Measurements from ENCODE around the gene LMAN2L. TPM values are rescaled to one million over a fixed set of nuclear protein-coding genes. Genes with fewer than 3 reads are reported as not detected.

LMAN2L gene
- total and polyA plus RNA-seq, 12 donors: 11.0 to 31.4 (median 18.8) TPM

DNA sequence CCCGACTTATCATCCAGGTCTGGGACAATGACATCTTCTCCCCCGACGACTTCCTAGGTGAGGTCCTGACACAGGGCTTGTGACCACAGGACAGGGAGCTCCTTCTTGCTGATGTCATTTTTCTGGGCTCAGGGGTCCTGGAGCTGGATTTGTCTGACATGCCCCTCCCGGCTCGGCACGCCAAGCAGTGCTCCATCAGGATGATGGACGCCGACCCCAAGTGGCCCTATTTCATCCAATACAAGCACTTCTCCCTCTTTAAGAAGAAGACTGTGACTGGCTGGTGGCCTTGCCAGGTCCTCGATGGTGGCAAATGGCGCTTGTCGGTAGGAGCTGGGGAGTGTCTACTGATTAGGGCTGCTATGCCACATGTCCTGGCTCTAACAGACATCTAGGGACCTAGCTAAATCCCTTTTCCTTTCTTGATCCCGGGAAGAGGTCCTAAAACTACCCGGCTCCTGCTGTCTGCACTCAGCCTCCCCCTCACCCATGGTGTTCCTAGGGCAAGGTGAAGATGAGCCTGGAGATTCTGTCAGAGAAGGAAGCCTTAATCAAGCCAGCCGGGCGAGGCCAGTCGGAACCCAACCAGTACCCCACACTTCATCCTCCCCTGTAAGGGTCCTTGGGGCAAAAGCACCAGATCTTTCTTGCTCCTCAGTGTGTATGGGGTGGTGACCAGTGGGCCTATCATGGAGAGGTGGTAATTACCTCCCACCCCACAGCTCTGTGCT, 36.7 kb downstream of the LMAN2L start:
- TF ChIP-seq CTCF (IDR thresholded peaks at IDR 0.05): no peak
- no peak for DNase-seq
- Histone ChIP-seq H3K9me3 (no peaks in the 10 kb centered on the region), H3K27ac (no peak overlapping the region), H3K4me3 (no peak overlapping the region), H3K4me1 (no peaks in the 10 kb centered on the region), H3K36me3 (peaks cover 0 to 70% (median 29%) of the 10 kb centered on the region in 9 donors), H3K27me3 (no peaks in the 10 kb centered on the region)
- intact Hi-C loops (cut with DNase I): no loop called here
- 94 to 96% methylated on average over 16 of the region's 16 CpGs for WGBS, 2 donors
- ATAC-seq: no peak

DNA sequence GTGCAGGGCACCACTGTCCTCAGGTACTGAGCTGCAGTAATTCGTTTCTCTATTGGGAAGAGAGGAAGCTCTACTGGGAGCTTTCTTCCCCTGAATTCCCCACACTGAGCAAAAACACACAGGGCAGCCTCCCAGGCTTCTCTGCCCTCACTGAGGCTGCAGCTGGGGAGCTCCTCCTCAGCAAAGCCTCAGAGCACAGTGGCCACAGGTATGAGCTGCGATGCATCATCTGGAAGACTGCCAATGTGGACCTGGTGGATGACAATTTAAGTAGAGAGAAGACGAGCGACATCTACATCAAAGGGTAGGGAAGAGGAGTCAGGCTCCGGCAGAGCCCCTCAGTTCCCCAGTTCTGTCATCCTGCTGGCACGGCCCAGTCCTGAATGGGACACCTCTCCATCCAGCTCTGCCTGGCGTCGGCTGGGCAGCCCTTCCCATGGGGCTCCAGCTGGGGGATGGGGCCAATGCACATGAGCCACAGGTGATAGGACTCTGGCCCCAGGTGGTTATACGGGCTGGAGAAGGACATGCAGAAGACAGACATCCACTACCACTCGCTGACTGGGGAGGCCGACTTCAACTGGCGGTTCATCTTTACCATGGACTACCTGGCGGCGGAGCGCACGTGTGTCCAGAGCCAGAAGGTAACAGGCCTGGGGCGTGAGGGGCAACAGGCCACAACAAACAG, 37.6 kb downstream of the LMAN2L start:
- intact Hi-C loops (cut with DNase I): no loop called here
- Histone ChIP-seq H3K36me3 (peaks cover 0 to 61% (median 20%) of the 10 kb centered on the region in 9 donors), H3K27me3 (no peaks in the 10 kb centered on the region), H3K27ac (no peak overlapping the region), H3K9me3 (no peaks in the 10 kb centered on the region), H3K4me1 (no peaks in the 10 kb centered on the region), H3K4me3 (no peak overlapping the region)
- DNase-seq (no peak), ATAC-seq (no peak)
- TF ChIP-seq CTCF (IDR thresholded peaks at IDR 0.05): no peak
- WGBS, 2 donors: 94% methylated on average over 17 of the region's 17 CpGs

GRCh38 chr2:96701636-96702035, 38.2 kb downstream of the LMAN2L start:
- Histone ChIP-seq H3K4me1 (no peaks in the 10 kb centered on the region), H3K27me3 (no peaks in the 10 kb centered on the region), H3K36me3 (peaks cover 0 to 55% (median 14%) of the 10 kb centered on the region in 9 donors), H3K4me3 (no peak overlapping the region), H3K9me3 (no peaks in the 10 kb centered on the region), H3K27ac (no peak overlapping the region)
- no peak for TF ChIP-seq CTCF (IDR thresholded peaks at IDR 0.05)
- no peak for DNase-seq
- intact Hi-C loops (cut with DNase I): no loop called here
- 90 to 95% methylated on average over 6 of the region's 6 CpGs for WGBS, 2 donors
- ATAC-seq: no peak

GRCh38 chr2:96700086-96700485, 39.8 kb downstream of the LMAN2L start:
- Histone ChIP-seq H3K27ac (no peak overlapping the region), H3K4me1 (no peaks in the 10 kb centered on the region), H3K27me3 (no peaks in the 10 kb centered on the region), H3K9me3 (no peaks in the 10 kb centered on the region), H3K4me3 (no peak overlapping the region), H3K36me3 (peaks cover 0 to 39% (median 0%) of the 10 kb centered on the region in 9 donors)
- TF ChIP-seq CTCF (IDR thresholded peaks at IDR 0.05): no peak
- ATAC-seq: no peak
- 94 to 97% methylated on average over 8 of the region's 8 CpGs for WGBS, 2 donors
- DNase-seq: no peak
- intact Hi-C loops (cut with DNase I): no loop called here

All from heart right ventricle (tissue), 16 donors.